Kidney glomerular epithelial cell (primary cell): ENCODE measurements around the gene CCDC74A.
"Not testable (repeated sequence)": the region's sequence is repeated elsewhere in the genome, so short reads cannot be mapped to it uniquely, and the experiment has no call there.

Experiments used
- DNase-seq: peaks from one replicate; lab custom pipeline; 2025; lab: John Stamatoyannopoulos, UW

CCDC74A gene

GRCh38 chr2:131503587-131503986, 24.1 kb upstream of the CCDC74A start:
- not testable (repeated sequence) for DNase-seq

- DNase-seq: not testable (repeated sequence)
Observed at GRCh38 chr2:131504082-131504750, 23.5 kb upstream of the CCDC74A start.

- no peak for DNase-seq
Observed at GRCh38 chr2:131509615-131510014, 18.1 kb upstream of the CCDC74A start.

GRCh38 chr2:131511291-131511968, 16.3 kb upstream of the CCDC74A start:
- peak; percentile 91 for DNase-seq

GRCh38 chr2:131511969-131512870, 15.5 kb upstream of the CCDC74A start:
- peak; percentile 59 for DNase-seq

- not testable (repeated sequence) for DNase-seq
Observed at GRCh38 chr2:131514408-131515166, 13.1 kb upstream of the CCDC74A start.

GRCh38 chr2:131515235-131515634, 12.5 kb upstream of the CCDC74A start:
- DNase-seq: not testable (repeated sequence)

GRCh38 chr2:131516011-131516410, 11.7 kb upstream of the CCDC74A start:
- DNase-seq: no peak

- peak; percentile 43 for DNase-seq
Observed at GRCh38 chr2:131516621-131517020, 11.1 kb upstream of the CCDC74A start.

GRCh38 chr2:131517106-131517831, 10.4 kb upstream of the CCDC74A start:
- no peak for DNase-seq

- DNase-seq: not testable (repeated sequence)
Observed at GRCh38 chr2:131517856-131518255, 9.8 kb upstream of the CCDC74A start.

- DNase-seq: not testable (repeated sequence)
Observed at GRCh38 chr2:131518531-131518930, 9.2 kb upstream of the CCDC74A start.

GRCh38 chr2:131519466-131519865, 8.2 kb upstream of the CCDC74A start:
- no peak for DNase-seq

- DNase-seq: not testable (repeated sequence)
Observed at GRCh38 chr2:131519871-131520470, 7.7 kb upstream of the CCDC74A start.

GRCh38 chr2:131520526-131520925, 7.2 kb upstream of the CCDC74A start:
- DNase-seq: no peak

GRCh38 chr2:131521524-131521923, 6.2 kb upstream of the CCDC74A start:
- DNase-seq: not testable (repeated sequence)

GRCh38 chr2:131521961-131522781, 5.5 kb upstream of the CCDC74A start:
- no peak for DNase-seq

- DNase-seq: not testable (repeated sequence)
Observed at GRCh38 chr2:131525256-131525655, 2.4 kb upstream of the CCDC74A start.

- not testable (repeated sequence) for DNase-seq
Observed at GRCh38 chr2:131528981-131529863, 1.5 kb downstream of the CCDC74A start.
